ENCODE results near the gene FCER1A. TPM values are rescaled to one million over a fixed set of nuclear protein-coding genes. Genes with fewer than 3 reads are reported as not detected.
"Not testable (repeated sequence)": the region's sequence is repeated elsewhere in the genome, so short reads cannot be mapped to it uniquely, and the experiment has no call there.

The FCER1A gene
- total RNA-seq, 1 donor from 2014 or later = not detected

- not testable (repeated sequence) for ATAC-seq
Measured at GRCh38 chr1:159349374-159349773, 47.2 kb downstream of the FCER1A start.

GRCh38 chr1:159352436-159352835 is 50.3 kb downstream of the FCER1A start:
- ATAC-seq (no peak), DNase-seq (ENCODE audit: low spot score) (no peak)

More at GRCh38 chr1:159349374-159349773, 47.2 kb downstream of the FCER1A start:
- not testable (repeated sequence) for DNase-seq (ENCODE audit: low spot score)

Other genes starting within 250 kb of the FCER1A start
- 0.23 TPM for gene AIM2, start 225.6 kb upstream of the FCER1A start, total RNA-seq
- gene CADM3, start 130.7 kb upstream of the FCER1A start, total RNA-seq = 0.20 TPM
- 0.43 TPM for gene ACKR1, start 97.5 kb upstream of the FCER1A start, total RNA-seq
- gene OR10J4, start 129.9 kb downstream of the FCER1A start, total RNA-seq = not detected
- gene OR10J1, start 137.4 kb downstream of the FCER1A start, total RNA-seq = not detected
- 0.38 TPM for gene OR10J5, start 233.7 kb downstream of the FCER1A start, total RNA-seq